CD4-positive, alpha-beta T cell treated with Interleukin-17A for 1 hour (primary cell): Measurements from ENCODE around the gene ZMYND15.
"Not testable (repeated sequence)": the region's sequence is repeated elsewhere in the genome, so short reads cannot be mapped to it uniquely, and the experiment has no call there.

Experiments used
- DNase-seq: peaks from one replicate; pipeline ENCODE4 v3.0.0-alpha.2; 2020

Gene ZMYND15, protein sequence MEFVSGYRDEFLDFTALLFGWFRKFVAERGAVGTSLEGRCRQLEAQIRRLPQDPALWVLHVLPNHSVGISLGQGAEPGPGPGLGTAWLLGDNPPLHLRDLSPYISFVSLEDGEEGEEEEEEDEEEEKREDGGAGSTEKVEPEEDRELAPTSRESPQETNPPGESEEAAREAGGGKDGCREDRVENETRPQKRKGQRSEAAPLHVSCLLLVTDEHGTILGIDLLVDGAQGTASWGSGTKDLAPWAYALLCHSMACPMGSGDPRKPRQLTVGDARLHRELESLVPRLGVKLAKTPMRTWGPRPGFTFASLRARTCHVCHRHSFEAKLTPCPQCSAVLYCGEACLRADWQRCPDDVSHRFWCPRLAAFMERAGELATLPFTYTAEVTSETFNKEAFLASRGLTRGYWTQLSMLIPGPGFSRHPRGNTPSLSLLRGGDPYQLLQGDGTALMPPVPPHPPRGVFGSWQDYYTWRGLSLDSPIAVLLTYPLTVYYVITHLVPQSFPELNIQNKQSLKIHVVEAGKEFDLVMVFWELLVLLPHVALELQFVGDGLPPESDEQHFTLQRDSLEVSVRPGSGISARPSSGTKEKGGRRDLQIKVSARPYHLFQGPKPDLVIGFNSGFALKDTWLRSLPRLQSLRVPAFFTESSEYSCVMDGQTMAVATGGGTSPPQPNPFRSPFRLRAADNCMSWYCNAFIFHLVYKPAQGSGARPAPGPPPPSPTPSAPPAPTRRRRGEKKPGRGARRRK

DNA sequence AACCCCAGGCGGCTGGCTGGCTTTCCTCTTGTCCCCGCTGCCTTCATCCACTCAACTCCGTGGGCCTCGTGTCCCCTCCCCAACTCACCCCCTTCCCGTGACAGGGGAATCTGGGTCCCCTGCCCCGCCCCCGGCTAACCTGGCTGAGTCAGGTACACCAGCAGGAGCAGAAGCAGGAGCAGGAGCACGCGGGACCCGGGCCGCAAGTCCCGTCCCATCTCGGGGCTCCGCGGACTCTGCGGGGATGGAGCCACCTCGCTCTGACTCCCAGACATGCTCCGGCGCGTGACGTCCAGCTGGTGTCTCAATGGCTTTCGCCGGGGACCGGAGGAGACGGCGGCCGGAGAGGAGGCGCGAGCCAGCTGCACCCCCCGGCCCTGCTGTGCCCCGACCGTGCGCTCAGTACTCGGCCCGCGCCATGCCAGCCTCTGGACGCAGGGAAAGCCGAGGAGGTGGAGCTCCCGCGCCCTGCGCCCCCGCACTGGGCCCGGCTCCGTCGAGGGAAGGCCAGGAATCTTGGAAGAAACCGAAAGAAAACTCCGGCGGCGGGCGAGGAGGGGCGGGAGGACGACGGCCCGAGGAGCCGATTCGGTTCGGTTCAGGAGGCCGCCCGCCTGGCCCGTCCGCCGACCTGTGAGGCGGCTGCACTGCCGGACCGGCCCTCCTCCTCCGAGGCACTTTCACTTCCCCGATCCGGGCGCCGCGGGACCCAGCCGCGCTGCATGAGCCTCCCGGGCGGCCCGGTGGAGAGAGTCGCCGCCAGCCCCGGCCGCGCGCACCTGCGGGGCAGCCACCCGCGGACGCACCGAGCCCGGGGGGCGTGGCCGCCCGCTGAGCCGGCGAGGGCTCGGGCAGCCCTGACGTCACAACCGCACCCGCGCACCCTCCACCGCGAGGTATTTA, at the start of gene ZMYND15, which contains the start of gene CXCL16:
TSS of gene ZMYND15 (plus strand) at position 712 of the 903 bp plus-strand sequence. CDS start 716 bp downstream, outside the sequence.
TSS of gene CXCL16 (minus strand) at position 807 of the 903 bp plus-strand sequence. CDS start at position 218, 589 bp downstream.
- DNase-seq: peak; percentile 74

DNA sequence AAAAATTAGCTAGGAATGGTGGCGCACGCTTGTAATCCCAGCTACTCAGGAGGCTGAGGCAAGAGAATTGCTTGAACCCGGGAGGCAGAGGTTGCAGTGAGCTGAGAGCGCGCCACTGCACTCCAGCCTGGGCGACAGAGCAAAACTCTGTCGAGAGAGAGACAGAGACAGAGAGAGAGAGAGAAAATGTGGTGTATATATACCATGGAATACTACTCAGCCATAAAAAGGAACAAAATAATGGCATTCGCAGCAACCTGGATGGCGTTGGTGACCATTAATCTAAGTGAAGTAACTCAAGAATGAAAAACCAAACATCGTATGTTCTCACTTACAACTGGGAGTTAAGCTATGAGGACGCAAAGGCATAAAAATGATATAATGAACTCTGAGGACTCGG, 49.8 kb upstream of the ZMYND15 start:
- DNase-seq: not testable (repeated sequence)

DNA sequence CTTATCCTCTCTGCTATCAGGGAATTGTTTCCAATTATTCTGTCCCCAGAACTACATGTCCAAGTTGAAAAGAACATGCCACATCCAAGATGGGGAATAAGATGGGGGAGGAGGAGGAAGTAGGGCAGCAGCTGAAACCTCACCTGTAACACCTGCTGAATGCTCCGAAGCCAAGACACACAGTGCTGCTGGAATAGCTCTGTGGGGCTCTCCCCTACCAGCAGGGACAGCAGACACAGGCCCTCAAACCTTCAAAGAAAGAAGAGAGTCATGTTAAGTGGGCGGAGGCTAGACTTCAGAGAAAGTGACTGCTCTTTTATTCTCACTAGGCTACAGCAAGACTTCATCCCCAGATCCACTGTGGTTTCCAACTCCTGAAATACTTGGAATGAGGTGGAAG, 48.9 kb upstream of the ZMYND15 start:
- no peak for DNase-seq

DNA sequence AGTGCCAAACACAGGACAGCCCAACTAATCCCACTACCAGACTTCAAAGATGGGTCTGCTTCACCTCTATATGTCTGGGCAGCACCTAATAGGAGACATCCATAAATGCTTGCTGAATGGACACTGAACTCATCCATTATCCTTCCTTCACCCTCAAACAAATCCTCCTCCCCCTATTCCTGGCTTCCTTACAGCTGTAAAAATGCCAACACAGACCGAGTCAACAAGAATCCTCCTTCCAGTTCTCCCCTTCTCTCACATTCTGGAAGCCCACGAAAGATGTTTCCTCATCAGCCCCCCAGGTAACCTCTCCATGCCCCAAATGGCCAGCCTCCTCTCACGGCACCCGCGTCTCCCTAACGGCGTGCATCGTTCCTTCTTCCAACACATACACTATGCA, 47.9 kb upstream of the ZMYND15 start:
- DNase-seq: no peak

DNA sequence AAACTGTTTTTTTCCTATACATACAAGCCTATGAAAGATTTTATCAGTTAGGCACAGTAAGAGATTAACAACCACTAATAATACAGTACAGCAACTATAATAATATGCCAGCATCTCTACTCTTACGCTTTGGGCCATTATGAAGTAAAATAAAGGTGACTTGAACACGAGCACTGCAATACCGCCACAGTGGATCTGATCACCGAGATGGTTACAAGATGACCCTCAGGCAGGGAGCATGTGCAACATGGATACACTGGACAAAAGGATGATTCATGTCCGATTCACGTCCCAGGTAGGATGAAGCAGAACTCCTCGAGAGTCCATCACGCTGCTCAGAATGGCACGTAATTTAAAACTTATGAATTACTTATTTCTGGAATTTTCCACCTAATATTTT, 46.2 kb upstream of the ZMYND15 start:
- DNase-seq: no peak

DNA sequence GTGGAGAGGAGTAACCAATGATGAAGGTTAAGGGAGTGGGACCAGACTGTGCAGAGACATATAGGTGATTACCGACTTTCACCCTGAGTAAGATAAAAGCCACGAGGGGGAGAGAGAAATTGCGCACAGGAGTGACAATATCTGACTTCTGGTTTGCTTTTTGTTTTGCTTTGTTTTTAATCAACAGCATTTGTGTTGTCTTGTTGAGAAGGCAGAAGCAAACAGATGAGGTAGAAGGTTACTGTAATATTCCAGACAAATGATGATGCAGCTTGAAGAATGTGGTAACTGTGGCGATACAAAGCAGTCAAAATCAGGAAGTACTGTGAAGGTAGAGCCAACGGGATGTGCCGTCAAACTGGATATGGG, 43.2 kb upstream of the ZMYND15 start:
- peak; percentile 78 for DNase-seq

DNA sequence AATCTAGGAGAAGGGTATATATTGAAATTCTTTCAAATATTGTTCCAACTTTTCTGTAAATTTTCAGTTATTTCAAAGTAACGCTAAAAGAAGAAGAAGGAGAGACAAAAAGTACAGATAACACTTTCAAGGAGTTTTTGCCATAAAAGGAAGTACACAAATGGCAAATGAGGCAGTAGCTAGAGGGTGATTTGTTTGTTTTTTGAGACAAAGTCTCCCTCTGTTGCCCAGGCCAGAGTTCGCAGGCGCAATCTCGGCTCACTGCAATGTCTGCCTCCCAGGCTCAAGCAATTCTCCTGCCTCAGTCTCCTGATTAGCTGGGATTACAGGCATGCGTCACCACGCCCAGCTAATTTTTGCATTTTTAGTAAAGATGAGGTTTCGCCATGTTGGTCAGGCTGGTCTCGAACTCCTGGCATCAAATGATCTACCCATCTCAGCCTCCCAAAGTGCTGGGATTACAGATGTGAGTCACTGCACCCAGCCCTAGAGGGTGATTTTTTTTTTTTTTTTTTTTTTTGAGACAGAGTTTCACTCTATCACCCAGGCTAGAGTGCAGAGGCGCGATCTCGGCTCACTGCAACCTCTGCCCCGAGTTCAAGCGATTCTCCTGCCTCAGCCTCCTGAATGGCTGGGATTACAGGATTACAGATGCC, 40.1 kb upstream of the ZMYND15 start:
- DNase-seq: not testable (repeated sequence)

DNA sequence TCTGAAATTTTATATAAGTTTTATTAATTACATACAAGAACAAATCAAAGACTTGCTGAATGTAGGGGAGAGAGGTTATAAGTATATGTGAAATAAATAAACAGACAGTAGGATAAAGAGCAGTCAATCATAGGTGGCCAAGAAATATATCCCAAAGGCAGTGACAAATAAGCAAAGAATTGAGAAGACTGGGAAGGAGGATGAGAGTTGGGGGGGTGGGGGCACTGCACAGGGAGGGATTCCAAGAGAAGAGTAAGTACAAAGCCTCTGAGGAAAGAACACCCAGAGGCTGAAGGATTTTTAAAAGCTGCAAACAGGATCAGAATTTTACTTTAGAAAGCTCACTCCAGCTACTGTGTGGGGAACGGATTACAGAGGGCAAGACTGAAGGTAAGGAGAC, 38.5 kb upstream of the ZMYND15 start:
- DNase-seq: no peak

DNA sequence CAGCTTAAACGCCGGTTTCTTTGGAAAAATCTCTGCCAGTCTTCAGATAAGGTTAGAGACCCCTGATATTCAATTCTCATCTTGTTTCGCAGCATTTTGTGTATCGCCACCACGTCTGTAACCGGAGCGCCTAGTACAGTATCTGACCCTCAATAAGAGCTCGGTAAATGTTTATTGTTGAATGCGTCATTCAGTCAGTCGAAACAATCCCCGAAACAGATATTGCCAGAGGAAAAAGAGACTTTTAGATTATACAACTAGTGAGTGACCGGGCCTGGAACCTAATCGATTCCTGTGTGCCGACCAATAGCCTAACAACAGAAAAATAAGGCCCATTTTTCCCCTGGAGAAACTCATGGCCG, 36.3 kb upstream of the ZMYND15 start:
- DNase-seq: no peak

DNA sequence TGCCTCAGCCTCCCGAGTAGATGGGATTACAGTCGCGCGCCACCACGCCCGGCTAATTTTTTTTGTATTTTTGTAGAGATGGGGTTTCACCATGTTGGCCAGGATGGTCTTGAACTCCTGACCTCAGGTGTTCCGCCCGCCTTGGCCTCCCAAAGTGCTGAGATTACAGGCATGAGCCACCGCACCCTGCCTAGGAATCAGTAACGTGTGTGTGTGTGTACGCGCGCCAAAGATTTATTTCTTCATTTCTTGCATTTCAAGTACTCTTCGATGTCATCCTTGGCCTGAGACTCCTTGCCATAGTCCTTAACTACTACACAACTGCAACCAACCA, 35.1 kb upstream of the ZMYND15 start:
- DNase-seq: not testable (repeated sequence)

DNA sequence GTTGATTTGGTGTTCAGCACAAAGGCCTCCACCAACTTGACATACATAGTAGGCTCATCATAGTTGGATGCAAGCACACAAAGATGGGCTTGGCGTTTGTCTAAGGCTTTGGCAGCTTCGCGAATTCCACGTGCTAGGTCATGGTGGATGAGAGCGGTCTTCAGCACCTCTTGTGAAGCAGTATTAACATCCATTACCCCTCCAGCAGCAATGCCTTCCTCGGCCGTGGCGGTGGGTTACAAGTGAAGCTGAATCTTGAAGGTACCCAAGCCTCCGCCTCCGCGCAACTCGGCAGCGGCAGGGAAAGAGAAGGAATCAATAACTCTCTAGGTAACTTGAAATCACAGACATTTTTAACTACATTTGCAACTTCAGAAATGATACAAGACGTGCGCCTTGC, 34.6 kb upstream of the ZMYND15 start:
- no peak for DNase-seq

DNA sequence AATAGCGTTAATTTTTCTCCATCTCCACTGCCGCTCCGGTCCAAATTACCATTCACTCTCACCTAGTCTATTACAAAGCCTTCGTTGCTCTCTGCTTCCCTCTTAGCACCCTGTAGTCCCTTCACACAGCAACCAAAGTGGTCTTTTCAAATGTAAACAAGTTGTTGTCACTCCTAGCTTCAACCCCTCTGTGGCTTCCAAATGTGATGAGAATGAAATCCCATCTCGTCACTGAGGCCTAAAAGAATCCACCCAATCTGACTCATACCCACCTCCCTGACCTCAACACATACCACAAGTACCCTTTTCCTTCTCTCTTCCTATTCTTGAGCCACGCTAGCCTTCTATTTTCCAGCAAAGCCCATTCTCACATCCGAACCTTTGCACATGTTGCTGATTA, 33.5 kb upstream of the ZMYND15 start:
- DNase-seq: no peak

DNA sequence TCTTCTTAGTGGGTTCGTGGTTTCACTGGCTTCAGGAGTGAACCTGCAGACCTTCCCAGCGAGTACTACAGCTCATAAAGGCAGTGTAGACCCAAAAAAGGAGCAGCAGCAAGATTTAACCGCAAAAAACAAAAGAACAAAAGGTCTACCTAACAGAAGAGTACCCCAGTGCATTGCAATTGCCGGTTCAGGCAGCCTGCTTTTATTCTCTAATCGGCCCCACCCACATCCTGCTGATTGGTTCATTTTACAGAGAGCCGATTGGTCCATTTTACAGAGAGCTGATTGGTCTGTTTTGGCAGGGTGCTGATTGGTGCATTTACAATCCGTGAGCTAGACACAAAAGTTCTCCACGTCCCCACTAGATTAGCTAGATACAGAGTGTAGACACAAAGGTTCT, 31.2 kb upstream of the ZMYND15 start:
- peak; percentile 81 for DNase-seq

DNA sequence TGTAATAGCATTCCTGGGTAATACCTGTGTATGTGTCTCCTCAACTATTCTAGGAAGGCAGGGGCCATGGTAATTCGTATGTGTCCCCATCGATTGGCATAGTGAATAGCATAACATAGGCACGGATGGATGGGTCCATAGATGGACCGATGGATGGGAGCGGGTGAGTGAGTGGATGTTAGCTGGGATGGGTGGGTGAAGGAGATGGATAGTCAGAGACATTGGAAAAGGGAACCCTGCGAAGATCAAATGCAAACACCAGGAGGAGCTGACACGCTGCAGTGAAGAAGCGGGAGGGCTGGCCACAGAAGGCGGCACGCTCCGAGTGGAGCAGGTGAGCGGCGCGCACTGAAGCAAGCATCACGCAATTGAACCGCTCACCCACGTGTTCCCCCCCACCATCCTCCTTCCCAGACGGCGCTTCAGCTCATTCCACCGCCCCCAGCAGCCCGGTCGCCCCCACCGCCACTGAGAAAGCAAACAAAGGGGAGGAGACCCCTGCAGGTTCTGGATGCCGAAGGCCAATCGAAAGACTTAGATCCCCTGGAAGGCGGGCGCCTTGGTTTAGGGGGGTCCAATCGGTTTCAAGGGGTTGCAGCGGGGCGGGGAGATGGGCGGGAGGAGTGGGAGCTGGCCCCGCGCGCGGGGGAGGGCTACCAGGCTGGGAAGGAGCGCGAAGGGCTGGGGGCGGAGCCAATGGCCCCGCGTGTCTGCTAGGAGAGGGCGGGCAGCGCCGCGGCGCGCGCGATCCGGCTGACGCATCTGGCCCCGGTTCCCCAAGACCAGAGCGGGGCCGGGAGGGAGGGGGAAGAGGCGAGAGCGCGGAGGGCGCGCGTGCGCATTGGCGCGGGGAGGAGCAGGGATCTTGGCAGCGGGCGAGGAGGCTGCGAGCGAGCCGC, 29.6 kb upstream of the ZMYND15 start, which contains the start of gene ARRB2:
TSS of gene ARRB2 (plus strand) at position 839 of the 899 bp plus-strand sequence. CDS start 90 bp downstream, outside the sequence.
- DNase-seq: peak; percentile 98

DNA sequence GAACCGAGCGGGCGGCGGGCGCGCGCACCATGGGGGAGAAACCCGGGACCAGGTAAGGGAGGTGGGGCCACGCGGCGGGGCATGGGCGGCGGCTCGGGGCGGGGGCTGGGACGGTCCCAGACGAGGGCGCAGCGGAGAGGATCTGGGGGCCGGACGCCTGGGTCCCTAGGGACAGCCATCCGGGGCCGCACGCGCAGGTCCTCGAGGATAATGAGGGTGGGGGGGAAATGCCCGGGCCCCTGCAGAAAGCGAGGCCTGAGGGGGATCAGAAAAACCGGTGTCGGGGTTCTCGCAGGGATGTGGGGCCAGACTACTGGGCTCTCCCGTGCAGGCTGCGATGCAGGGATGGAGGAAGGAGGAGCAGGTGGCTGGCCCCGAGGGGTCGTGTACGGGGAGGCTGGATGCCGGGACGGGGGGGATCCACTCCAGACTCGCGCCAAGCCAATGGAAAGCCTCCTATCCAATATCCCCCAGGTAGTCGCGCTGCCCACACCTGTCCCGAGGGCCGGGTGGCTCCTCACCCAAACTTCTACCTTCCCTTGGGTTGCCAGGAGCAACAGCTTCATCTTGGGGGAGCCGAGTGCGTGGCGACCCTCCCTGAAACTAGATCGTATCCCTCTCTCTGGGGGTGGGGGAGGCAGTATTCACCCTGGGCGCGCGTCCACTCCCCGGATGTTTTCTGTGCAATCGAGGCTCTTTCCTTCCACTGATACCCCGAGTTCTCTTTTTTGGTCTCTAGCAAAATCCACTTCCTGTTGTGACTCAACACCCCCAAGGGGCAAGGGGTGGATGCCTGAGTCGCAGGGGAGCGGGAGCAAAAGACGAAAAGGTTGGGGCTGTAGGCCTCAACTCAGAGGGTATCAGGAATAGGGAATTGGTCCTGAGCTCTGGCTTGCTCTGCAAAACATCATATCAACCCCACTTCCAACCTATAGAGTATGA, 28.7 kb upstream of the ZMYND15 start:
- DNase-seq: peak; percentile 62

DNA sequence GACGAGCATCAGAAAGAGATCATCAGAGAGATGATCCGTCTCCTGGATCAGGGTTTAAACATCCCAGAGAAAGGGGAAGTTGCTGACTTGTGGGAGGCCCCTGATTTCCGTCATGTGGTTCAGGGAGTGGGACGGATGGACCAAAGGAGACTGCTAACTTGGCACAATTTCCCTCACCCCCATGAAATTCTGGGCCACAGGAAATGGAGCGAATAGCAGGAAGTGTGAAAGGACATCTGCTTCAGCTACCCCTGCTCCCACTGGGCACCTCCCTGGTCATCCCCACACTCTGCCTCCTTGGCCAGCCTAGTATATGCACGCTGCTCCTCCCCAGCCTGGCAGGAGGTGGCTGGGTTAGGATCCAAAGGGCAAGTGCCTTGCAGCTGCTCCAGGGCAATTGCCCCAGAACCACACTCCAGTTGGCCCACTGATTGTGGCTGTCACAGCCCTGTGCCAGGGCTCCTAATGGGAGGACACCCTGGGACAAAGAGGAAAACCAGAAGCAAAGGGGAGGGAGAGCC, 27.9 kb upstream of the ZMYND15 start:
- DNase-seq: no peak

DNA sequence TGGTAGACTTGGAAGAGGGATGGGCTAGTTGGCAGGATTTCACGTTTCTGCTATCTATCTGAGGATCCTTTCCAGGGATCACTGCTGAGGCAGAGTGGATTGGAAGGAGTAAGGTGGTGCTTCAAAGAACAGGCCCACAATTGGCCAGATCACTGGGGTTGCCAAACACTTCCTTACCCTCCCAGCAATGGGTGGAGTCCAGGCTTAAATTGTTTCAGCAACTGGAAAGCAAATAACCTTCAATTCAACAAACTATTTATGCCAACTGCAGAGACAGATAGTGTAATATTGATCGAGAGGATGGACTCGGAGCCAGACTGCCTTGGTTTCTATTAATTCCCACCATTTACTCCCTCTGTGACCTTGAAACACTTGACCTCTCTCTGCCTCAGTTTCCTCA, 27.1 kb upstream of the ZMYND15 start:
- DNase-seq: no peak

DNA sequence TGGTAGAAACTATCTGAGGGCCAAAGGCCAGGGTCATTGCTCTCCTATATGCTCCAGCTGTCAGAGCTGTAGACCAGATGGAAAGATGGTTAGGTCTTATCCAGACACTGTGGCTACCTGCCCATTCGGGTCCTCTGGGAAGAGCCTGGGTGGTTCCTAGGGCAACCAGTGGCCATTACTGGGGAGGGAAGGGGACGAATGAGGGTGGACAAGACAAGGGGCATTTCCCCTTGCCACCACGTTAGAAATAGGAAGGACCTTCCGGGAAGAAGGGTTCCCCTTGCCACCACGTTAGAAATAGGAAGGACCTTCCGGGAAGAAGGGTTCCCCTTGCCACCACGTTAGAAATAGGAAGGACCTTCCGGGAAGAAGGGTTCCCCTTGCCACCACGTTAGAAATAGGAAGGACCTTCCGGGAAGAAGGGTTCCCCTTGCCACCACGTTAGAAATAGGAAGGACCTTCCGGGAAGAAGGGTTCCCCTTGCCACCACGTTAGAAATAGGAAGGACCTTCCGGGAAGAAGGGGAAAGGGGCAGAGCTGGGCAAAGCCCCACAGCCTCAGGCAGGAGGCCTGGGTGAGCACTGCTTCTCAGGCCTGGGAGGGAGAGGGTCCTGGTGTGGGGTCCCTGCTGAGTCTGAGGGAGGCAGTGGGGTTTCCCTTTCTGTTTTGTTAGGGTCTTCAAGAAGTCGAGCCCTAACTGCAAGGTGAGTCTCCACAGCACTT, 25.1 kb upstream of the ZMYND15 start:
- not testable (repeated sequence) for DNase-seq

DNA sequence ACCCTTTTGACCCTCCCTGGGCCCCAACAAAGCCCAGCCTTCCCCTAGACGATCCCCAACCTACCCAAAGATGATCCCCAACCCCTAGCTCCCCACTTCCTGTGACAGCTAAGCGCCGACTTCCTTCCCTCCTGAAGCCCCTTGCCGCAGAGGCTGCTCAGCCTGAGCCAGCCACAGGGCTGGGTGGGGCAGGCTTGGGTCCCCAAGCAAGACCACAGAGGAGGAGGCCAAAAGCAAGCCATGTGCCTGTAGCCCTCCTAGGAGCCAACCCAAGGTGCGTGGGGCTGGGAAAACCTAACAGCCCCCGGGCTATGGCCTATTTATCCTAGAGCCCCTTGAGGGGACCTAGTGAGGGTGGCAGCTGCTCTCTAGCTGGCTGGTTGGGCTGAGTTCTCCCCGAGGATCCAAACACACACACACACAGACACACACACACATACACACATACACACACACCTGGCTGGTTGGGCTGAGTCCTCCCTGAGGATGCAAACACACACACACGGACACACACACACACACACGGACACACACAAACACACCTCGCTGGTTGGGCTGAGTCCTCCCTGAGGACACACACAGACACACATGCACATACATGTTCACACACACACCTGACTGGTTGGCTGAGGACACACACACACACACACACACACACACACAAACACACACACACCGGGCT, 24.4 kb upstream of the ZMYND15 start:
- DNase-seq: peak; percentile 71
